Measurements from ENCODE around the gene DAGLB.
A peak's percentile ranks its signal among the peaks of the same experiment; 100 is the strongest.
"Not testable (repeated sequence)": the region's sequence is repeated elsewhere in the genome, so short reads cannot be mapped to it uniquely, and the experiment has no call there.

DAGLB gene

DNA sequence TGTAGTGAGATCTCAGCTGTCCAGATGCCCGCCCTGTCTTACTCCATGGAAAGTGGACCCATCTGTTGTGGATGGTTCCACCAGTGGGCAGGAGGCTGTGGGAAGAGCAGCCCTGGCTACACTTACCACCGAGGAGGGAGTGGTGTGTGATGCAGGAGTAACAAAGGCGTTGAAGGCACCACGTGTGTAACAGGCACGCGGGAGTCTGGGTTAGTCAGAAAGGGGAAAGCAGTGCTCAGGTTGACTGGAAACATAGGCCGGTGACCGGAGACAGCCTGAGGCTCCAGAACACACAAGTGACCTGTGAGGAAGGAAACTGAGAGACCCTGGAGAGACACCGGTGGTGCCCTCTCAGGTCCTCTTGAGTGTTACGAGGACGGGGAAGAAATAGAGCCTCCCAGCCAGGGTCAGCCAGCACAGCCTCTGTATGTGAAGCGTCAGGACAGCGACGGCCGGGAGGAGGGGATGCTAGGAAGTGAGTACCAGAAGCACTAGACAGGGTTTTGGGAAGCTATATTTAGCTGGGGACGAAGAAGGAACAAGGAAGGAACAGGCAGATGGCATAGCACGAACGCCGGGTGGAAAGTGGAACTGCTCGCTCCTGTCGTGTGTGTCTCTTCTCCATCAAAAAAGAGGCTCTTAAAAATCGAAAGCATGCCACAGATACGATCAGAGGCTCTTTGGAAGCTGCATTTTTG is 51.7 kb downstream of the DAGLB start:
- DNase-seq = no peak

DNA sequence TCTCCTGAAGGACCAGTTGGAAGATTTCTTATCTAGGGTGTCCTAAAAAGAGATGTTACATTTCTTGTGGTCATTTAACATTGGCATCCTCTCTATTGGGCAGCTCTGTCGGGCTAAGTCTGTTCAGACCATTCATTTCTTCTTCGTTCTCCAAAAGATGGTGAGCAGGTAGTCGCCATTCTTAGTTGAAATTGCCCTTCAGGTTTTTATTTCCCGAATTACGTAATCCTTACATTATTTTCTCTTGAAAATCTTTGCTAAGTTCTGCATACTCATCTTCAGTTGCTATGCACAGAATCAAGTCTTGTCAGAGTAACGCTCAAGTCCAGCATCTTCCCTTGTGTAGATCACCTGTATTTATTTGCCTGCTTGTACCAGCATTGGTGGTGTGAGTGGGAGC is 53.6 kb downstream of the DAGLB start:
- no peak for DNase-seq

DNA sequence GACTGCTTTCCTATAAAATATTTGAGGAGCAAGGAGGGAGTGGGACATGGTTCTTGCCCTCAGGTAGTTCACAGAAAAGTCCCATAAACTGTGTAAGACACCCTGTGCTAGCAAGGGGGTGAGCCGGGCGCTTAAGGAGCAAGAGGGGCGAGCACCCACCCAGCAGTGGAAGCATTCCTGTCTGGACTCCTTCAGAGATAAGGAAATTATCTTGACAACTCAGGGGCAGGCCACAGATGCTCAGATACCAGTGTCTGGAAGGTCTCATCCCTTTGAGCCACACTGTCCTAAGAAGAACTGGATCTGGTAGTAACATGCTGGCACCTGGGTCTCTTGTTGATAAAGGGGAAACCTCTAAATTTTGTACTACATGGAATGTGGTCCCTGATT is 54.1 kb downstream of the DAGLB start:
- DNase-seq = no peak

DNA sequence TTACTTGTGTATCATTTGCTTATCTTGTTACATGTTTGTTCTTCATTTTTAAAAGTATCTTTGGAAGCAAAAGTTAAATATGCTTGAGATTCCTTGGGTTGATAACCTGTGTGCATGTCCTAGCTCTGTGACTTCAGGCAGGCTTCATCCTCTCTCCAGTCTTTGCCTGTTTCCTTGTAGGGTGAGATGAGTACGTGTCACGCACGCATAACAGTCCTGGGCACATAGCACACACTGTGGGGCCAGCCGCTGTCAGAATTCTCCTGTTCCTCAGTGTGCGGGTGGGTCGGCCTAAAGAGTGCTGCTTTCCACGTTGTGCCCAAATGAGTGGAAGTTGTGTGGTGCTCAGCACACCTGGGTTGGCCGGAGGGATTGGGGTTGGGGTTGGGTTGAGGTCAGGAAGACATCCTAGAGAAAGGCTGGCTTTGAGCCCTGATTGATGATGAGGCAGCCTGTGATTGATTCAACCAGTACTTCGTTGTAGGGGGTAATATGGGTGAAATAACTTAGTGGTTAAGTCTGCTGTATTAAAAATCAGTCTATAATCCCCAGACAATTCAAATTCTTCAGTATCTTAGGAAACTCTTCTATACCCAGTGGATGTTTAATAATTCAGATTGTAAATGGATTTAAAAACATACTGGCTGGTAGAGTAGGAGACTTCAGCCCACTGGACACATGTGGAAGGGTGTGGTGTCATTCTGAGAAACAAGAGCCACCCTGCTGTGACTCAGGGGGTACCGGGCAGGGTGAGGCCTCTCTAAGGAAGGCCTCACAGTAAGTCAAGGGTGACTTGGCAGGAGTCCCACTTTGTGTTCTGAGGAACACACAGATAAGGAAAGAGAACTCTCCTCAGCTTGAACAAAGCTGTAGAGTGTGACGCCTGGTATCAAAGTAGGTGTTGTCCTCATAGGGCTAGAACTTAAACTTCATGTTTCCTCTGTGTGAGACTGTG is 54.8 kb downstream of the DAGLB start:
- DNase-seq = peak; percentile 83

DNA sequence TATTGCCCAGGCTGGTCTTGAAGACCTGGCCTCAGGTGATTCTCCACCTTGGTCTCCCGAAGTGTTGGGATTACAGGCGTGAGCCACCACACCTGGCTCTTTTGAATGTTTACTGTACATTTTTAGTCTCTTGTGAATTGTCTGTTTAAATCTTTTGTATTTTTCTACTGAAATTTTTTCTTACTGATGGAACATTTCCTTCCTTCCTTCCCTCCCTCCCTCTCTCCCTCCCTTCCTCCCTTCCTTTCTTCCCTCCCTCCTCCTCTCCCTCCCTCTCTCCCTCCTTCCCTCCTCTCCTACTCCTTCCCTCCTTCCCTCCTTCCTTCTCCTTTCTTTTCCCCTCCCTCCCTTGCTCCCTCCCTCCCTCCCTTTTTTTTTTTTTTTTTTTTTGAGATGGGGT is 58.0 kb downstream of the DAGLB start:
- DNase-seq = no peak

DNA sequence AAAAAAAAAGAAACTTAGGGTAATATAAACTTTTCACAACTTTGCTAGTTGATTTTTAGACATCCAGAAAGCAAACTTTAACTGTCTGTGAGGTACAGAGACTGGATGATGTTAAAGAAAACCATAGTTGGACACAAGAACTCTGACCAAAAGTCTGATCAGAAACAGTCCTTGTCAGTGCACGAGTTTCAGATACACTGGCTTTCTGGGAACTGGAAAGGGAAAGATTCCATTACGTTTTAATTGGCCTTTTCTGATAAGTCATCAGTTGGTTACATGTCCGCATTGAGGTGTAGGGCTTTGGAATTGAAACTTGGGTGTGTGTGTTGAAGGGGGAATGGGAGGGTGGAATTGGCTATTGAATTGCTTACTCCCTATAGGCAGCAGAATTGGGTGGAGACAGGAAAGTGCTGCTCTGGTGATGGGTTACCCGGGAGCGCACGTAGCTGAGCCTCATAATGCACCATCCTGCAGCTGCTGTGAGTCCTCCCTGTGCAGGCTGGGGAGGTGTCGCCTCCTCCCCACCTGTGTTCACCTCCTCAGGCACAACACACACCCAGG is 59.9 kb downstream of the DAGLB start:
- no peak for DNase-seq

DNA sequence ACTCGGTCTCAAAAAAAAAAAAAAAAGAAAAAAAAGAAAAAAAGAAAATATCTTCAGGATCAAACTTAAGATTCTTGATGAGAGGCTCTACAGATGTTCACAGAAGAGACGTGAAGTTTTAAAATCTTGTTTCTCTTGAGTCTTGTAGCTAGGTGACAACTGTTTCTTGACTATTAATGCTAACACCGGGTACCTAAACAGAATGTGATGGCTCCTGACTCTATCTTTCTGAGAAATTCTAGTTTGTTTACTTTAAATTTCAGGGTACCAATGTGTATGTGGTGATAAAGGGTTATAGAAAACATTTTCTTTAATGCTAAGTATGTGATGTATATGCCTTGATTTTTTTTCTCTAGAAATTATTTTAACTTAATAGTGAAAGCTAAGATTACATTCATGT is 61.0 kb downstream of the DAGLB start:
- no peak for DNase-seq

DNA sequence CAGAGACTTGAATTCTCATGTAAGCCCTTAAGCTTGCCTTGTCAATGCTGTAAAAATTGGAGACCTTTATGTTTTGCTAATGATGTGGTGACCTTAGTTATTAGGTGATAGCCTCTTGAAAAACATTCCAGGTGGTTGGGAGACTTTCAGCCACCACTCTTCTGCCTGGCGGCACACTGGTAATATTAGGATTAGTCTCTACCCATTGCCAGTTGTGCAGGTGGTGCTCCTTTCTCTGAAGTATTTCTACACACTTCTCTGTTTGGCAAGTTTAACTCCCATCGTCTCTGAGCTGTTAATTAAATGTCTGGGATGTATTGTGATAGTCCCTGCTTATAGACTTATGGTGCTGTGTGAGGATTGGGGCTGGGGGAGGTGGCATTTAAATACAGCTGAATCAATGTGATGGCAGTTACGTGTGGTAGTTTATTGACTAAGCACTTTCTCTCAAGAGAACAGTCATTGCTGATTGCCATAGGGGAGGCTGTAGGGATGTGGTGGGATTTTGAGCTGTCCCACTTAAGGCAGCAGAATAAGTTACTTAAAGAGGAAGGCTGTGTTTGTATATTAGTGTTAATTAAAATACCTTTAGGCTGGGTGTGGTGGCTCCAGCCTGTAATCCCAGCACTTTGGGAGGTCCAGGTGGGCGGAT is 61.7 kb downstream of the DAGLB start:
- DNase-seq = no peak

DNA sequence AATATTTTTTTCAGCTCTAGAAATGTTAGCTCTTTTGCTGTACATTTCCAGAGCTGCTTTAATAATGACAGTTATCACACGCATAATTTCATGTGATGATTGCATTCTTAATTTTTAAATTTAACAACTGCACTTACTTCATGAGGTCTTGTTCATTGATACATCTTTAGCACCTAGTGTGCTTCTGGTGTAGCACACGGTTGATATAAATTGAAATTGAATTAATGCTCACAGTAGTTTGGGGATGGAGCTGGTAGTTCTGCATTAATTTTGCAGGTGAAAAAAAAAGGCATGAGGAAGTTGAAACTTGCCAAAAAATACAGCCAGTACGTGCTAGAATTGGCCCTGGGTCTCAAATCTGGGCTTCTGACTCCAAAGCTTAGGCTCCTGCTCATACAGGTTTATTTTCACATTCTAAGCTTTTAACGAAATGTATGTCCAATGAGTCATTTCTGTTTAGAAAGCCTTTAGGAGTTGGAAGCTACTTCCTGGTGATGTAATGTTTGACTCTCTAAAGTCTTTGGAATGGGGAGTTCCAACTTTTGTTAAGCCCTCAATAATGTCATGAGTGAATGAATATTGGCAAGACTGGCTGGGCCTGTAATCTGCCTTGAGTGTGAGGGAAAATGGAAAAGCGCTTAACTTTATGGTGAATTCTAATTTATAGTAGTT is 62.5 kb downstream of the DAGLB start:
- DNase-seq = peak; percentile 100

DNA sequence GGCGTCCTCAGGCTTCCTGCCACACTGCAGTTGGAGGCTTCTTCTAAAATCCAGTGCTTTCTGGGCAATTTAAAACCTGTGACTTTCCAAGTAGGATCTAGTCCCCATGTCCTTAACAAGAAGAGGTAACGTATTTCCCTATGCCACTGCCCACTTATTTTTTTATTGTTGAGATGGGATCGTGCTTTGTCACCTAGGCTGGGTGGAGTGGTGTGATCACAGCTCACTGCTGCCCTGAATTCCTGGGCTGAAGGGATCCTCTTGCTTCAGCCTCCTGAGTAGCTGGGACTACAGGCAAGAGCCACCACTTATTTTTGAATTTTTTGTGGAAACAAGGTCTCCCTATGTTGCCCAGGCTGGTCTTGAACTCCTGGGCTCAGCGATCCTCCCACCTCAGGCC is 63.4 kb downstream of the DAGLB start:
- DNase-seq = no peak

DNA sequence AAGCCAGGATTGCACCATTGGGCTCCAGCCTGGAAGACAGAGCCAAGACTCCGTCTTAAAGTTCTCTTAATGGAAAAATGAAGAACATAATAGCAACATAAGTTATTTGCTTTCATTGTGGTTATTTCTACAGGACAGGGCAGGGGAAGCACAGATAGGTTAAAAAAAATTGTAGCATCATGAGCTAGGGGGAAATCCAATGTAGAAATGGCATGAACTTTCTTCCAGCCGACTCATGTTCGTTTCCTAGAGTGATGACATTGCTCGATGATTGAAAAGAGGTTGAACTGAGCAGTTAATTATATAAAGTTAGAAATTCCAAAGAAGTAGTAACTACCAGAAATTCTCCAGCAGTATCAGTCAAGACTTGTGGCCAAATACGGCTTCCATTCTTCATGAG is 64.9 kb downstream of the DAGLB start:
- DNase-seq = no peak

DNA sequence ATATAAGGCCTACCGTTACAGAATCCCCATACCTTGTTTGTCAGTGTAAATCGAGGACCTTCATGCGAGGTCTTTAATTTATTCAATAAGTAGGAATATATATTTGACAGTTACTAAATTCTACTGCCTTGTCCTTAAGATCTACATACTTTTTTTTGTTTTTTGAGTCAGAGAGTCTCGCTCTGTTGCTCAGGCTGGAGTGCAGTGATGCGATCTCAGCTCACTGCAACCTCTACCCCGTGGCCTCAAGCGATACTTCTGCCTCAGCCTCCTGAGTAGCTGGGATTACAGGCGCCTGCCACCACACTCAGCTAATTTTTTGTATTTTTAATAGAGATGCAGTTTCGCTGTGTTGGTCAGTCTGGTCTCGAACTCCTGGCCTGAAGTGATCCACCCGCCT is 65.9 kb downstream of the DAGLB start:
- not testable (repeated sequence) for DNase-seq

DNA sequence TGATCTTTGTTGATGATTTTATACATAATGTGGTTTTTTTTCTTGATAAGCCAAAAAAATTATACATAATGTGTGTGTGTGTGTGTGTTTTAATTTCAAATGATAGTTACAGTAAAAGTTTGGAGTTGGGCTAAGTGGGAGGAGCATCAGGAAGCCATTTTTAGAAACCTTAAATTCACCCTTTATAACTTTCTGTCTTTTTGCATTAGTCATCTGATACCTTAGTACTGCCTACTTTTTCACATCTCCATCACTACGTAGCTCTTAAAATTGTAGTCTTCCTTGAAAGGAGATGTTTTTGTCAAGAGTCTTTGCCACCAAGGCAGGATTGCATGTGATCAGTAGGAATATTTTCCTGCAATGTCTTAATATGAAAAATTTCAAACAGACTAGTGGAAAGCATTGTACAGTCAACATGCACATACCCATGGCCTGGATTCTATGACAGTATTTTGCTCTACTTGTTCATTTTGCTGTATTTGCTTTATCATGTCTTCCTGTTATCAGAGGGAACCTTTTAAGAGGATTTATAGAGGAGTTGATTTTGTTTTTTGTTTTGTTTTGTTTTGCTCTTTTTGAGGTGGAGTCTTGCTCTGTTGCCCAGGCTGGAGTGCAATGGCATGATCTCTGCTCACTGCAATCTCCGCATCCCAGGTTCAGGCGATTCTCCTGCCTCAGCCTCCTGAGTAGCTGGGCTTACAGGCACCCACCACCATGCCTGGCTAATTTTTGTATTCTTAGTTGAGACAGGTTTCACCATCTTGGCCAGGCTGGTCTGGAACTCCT is 67.3 kb downstream of the DAGLB start:
- no peak for DNase-seq

DNA sequence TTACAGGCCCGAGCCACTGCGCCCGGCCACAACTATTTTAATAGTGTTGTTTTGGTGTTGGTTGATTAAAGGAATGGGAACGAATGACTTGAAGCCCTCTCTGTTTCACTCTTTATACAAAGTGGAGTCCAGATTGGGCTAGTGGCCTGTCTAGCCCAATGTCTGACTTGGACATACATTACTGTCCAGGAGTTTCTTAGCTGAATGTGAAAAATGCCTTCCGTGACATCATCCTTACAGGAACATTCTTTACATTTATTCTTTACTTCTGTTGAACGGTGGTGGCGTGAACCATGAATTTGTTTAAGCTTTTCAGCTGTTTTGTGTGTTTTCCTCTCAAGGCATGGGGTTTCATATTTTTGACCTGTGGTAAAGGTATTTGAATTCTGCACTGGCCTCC is 67.9 kb downstream of the DAGLB start:
- no peak for DNase-seq

DNA sequence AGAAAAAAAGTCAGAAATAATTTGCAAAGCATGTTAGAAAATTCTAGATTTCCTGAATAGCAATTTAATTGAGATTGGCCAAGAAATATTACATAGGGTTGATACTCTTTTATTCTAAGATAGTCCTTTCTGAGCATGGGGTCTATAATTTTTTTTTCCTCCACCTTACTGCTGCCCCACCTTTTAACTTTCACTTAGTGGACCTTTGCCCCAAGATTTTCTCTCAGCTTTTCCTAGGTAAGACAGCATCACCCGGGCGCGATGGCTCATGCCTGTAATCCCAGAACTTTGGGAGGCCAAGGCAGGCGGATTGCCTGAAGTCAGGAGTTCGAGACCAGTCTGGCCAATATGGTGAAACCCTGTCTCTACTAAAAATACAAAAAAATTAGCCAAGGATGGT is 69.2 kb downstream of the DAGLB start:
- not testable (repeated sequence) for DNase-seq

DNA sequence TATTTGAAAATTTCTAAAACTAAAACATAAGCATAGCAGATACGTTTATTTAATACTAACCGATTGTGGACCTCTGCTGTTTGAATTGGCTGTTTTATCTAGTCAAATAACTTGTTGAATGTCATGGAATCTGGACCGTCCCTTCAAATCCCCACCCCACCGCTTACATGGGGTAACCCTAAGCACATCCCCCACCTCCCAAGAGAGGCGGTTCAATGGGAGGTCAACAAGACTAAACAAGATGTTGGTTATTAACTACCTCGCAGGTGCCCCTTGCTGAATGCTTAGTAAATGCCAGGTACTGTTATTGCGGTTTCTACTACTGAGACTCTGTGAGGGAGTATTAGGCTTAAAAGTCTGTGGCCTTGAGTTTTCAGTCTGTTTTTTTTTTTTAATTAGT is 70.9 kb downstream of the DAGLB start:
- DNase-seq = no peak

DNA sequence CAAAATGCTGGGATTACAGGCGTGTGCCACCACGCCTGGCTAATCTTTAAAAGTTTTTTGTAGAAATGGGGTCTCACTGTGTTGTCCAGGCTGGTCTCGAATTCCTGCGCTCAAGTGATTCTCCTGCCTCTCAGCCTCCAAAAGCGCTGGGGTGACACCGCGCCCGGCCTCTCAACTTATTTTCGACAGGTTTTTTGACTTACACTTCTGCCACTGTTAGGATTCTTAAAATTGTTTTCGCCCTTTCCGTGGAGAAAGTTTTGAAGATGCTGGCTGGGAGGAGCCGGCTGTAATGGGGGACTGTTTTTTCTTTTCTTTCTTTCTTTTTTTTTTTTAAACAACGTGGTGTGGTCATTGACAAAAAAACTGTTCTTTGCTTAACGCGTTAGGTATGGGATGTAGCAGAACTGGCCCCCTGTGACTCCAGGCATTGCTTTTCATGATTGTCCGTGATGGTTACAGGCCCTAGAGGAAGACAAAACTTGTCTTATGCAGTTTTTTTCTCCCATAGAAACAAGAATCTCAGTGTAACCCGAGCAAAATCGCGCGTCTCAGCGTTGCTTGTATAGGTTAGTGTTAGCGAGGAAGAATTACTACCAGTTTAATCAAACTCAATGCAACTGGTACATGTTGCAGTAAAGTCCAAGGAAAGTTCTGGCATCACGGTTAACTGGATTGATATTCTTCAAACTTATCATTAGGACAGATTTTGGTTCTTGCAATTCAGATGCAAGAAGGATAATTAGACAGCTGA is 72.2 kb downstream of the DAGLB start:
- DNase-seq = no peak

DNA sequence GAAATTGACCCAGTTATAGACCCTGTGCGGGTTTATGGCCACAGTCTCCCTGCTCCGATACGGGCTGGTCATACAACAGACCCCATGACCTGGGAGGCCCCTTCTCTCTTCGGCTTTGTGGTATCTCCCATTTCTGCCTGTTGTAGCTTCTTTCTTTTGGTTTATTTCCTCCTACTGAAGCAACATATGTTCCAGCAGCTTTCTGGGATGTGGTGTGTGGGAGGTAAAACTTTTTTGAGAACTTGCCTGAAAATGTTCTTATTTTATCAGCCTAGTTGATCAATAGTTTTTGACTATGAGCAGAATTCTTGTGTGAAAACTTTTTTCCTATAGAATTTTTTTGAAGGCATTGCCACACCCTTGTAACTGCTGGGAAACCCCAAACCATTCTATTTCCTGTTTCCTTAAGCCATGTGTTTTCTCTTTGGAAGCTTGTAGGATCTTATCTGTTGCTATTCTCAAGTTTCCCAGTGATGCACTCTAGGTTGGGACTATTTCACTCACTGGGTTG is 80.0 kb downstream of the DAGLB start:
- peak; percentile 74 for DNase-seq

DNA sequence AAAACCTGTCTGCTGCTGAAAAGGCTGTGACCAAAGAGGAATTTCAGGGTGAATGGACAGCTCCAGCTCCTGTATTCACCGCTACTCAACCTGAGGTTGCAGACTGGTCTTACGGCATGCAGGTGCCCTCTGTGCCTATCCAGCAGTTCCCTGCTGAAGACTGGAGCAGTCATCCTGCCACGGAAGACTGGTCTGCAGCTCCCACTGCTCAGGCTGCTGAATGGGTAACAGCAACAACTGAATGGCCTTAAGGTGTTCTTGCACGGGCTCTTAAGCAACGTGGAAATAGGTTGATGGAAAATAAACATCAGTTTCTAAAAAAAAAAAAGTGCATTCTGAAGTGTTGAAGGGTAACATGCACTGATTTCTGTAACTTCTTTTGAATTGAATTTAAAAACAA is 82.3 kb downstream of the DAGLB start:
- no peak for DNase-seq

DNA sequence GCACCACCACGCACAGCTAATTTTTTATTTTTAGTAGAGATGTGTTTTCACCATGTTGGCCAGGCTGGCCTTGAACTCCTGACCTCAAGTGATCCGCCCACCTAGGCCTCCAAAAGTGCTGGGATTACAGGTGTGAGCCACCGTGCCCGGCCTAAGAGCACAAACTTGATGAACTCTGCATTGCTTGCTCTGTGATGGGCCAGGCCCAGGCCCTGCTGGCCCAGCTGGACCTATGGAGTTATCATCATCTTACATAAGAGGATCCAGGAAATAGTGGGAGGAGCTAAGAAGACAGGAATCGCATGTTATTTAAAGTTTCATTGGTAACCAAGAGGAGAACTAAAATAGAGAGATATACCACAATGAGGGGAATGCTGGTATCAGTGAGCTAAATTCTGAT is 86.9 kb downstream of the DAGLB start:
- DNase-seq = peak; percentile 47

DNA sequence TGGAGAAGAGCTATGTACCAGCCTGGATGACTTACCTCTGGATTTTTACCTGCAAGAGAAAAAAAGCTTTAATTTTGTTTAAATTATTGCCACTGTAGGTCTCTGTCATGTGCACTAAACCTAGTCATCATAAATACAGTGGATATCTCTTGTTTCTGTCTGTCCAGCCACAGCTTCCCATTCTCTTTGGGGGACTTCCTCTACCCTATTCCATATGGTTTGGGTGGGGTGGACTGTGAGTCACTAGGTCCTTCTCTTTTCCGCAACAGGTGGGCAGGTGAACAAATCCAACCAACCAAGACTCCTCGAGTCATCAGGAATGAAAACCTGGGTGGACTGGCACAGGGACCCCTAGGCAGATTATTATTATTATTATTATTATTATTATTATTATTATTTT is 88.0 kb downstream of the DAGLB start:
- DNase-seq = no peak
